Measurements from ENCODE around the gene SERPINB6.

The SERPINB6 gene

DNA sequence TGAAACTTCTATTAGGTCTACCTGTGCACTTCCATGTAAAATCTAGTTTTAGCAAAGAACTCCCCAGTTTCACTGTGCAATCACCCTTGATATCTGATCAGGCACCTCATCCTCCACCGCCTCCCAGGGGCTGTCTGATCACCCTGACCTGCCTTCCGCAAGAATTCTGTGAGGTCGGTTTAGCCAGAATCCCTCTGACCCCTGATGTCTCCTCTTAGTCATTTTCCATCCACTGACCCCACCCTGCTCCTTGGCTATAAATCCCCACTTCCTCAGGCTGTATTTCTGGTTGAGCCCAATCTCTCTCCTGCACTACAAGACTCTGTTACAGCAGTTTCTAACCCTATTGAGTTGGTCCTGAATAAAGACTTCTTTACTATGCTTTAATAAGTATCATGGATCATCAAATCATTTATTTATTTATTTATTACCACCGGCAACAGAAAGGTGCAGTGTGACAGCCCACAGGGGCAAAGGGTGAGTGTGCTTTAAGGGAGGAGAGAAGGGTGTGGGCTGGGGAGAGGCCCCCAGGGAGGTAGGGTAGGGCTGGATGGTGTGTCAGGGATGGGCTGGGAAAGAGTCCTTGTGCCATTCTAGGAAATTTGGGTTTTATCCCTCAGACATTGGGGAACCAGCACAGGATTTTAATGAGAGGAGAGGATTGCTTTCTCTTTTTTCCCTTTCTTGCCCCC, 11.2 kb upstream of the SERPINB6 start:
- DNase-seq (ENCODE audit: insufficient read length, low spot score) = no peak
- FAIRE-seq = no peak
- TF ChIP-seq, protein P1, sequence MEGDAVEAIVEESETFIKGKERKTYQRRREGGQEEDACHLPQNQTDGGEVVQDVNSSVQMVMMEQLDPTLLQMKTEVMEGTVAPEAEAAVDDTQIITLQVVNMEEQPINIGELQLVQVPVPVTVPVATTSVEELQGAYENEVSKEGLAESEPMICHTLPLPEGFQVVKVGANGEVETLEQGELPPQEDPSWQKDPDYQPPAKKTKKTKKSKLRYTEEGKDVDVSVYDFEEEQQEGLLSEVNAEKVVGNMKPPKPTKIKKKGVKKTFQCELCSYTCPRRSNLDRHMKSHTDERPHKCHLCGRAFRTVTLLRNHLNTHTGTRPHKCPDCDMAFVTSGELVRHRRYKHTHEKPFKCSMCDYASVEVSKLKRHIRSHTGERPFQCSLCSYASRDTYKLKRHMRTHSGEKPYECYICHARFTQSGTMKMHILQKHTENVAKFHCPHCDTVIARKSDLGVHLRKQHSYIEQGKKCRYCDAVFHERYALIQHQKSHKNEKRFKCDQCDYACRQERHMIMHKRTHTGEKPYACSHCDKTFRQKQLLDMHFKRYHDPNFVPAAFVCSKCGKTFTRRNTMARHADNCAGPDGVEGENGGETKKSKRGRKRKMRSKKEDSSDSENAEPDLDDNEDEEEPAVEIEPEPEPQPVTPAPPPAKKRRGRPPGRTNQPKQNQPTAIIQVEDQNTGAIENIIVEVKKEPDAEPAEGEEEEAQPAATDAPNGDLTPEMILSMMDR (IDR thresholded peaks at IDR 0.05; ENCODE audit: insufficient read depth, missing control alignments) = no peak

DNA sequence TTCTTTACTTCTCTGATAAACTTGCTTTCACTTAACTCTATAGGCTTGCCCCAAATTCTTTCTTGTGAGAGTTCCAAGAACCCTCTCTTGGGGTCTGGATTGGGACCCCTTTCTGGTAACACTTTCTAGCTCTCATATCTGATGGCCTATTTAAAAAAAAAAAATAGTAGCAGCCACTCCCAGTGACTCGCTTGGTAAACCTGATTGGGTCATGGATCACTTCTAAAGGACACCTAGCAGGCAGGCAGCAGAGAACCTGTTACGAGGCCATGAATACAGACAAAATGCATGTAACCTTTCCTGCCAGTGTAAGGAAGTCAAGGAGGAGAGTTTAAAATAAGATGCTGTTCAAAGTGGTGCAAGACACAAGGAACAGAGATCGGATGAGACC, 9.1 kb upstream of the SERPINB6 start:
- no peak for DNase-seq (ENCODE audit: insufficient read length, low spot score)
- TF ChIP-seq, protein P1 (IDR thresholded peaks at IDR 0.05; ENCODE audit: insufficient read depth, missing control alignments) = no peak
- no peak for FAIRE-seq

DNA sequence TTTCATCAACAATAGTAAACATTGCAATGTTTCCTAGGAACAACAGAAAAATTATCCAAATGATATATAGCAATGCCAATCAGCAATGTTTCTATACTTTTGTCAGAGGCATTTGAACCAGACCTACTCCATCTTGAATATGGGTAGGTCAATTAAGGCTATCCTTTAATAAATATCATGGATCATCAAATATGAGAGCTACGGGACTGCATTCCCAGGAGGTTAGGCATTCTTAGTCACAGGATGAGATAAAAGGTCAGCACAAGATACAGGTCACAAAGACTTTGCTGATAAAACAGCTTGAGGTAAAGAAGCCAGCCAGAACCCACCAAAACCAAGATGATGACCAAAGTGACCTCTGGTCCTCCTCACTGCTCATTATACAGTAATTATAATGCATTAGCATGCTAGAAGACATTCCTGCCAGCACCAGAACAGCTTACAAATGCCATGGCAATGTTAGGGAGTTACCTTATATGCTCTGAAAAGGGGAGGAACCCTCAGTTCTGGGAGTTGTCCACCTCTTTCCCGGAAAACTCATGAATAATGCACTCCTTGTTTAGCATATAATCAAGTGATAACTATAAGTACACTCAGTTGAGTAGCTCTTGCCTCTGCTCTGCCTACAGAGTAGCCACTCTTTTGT, 8.6 kb upstream of the SERPINB6 start:
- no peak for DNase-seq (ENCODE audit: insufficient read length, low spot score)
- FAIRE-seq = no peak
- TF ChIP-seq, protein P1 (IDR thresholded peaks at IDR 0.05; ENCODE audit: insufficient read depth, missing control alignments) = no peak

DNA sequence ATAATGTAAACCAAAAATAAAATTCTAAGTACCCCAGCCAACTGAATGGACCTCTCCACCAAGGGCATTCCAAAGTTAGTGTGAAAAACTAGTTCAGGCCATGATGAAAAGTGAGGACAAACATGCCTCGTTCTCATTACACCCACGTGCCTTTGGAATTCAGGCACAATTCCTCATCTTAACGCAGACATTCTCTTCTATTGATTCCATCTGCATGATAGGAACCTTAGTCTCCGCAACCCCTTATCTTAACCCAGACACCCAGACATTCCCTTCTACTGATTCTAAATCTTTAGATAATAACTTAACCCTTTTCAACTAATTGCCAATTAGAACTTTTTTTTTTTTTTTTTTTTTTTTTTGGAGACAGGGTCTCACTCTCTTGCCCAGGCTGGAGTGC, 7.6 kb upstream of the SERPINB6 start:
- TF ChIP-seq, protein P1 (IDR thresholded peaks at IDR 0.05; ENCODE audit: insufficient read depth, missing control alignments) = no peak
- FAIRE-seq = no peak
- DNase-seq (ENCODE audit: insufficient read length, low spot score) = no peak

DNA sequence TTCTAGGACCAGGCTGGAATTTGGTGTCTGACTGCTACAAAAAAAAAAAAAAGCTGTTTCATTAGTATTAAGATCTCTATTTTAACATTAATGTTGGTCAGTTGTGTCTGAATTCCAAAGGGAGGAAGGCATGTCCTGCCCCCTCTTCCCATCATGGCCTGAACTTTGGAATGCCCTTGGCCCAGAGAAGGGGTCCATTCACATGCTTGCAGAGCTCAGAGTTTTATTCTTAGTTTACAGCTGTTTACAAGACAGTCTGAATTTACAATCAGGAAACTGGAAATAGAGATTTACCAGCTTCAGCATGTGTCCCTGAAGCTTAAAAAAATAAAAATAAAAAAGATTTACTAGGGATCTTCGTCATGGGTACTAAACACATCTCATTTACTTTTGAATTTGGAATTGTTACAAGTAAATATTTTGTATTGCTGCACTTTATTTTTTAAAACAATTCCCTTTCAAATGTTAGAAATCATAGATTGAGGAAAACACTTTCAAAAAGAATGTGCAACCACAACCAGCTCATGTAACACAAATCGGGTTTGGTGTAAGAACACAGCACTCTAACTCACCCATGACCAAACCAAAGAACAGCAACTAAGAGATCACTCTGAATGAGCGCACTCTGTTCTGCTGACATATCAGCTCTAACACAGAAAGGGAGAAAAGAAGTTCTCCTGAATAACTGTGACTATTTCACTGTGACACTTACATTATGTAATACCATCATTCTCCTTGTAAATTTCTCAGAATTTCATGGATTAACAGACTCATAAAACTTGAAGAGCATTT, 6.6 kb upstream of the SERPINB6 start:
- FAIRE-seq (no peak), DNase-seq (ENCODE audit: insufficient read length, low spot score) (no peak)
- TF ChIP-seq, protein P1 (IDR thresholded peaks at IDR 0.05; ENCODE audit: insufficient read depth, missing control alignments) = no peak

DNA sequence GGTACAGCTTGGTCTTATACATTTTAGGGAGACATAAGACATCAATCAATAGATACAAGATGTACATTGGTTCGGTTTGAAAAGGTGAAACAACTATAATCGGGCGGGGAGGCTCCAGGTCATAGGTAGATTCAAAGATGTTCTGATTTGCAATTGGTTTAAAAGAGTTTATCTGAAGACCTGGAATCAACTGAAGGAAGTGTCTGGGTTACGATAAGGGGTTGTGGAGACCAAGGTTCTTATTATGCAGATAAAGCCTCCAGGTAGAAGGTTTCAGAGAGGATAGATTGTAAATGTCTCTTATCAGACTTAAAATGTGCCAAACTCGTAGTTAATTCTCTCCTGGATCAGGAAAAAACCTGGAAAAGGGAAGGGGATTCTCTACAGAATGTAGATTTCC, 5.9 kb upstream of the SERPINB6 start:
- FAIRE-seq (no peak), DNase-seq (ENCODE audit: insufficient read length, low spot score) (no peak)
- TF ChIP-seq, protein P1 (IDR thresholded peaks at IDR 0.05; ENCODE audit: insufficient read depth, missing control alignments) = no peak

Measured in D721Med (cell line).